GM18520 (cell line): ENCODE results near the gene SMAD7.

ENCODE experiments used
- ATAC-seq: cut with Tn5 transposase; IDR thresholded peaks from one replicate; pipeline ENCODE4 v1.9.1; 2021; ENCODE audit not compliant: unreplicated experiment

SMAD7 gene

DNA sequence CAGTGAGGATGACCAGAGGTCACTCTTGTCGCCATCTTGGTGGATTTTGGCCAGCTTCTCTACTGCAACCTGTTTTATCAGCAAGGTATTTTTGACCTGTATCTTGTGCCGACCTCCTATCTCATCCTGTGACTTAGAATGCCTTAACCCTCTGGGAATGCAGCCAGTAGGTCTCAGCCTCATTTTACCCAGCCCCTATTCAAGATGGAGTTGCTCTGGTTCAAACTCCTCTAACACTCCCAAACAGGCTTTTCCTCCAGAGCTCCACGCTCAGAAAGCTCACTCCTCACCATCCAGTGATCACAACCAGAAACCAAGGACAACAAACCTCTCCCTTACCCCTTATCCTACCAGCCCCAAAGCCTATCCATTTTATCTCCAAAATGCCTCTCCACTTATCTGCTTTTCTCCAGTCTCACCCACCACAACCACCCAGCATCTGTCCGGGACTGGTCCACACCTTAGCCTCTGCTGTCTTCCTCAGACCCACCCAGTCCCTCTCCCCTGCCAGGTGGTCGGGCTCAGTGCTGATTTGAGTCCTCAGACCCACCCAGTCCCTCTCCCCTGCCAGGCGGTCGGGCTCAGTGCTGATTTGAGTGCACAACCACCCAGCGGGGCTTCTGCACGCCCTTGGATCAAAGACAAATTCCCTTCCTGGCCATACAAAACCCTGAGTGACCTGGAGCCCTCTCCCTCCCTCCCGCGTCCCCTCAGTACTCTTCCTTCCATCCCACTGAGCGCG, 11.7 kb upstream of the SMAD7 start:
- no peak for ATAC-seq

DNA sequence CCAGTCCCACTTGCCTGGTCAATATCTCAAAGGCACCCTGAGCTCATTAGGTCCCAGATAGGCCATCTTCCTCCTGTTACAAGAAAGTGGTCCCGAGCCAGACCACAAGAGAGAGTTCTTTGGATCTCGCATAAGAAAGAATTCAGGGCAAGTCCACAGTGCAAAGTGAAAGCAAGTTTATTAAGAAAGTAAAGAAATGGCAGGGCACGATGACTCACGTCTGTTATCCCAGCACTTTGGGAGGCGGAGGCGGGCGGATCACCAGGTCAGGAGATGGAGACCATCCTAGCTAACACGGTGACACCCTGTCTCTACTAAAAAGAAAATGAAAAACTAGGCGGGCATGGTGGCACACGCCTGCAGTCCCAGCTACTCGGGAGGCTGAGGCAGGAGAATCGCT, 10.8 kb upstream of the SMAD7 start:
- no peak for ATAC-seq

- no peak for ATAC-seq
Measured at GRCh38 chr18:48959921-48960920, 9.5 kb upstream of the SMAD7 start.

DNA sequence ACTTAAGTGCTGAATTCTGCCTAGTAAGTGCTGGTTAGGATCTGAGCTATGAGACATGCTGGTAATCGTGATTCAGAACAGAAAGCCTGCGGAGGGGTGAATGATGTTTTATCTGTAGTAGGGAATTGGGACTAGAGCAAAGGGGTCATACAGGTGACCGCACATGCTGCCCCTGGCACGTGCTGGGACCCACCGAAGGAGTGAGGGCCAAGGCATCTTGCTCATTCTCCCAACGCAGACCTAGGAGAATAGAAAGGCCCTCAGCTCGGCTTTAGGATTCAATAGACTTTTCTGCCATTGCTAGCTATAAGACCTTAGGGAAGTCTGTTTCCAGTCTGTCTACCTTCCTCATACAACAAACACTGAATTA, 8.8 kb upstream of the SMAD7 start:
- no peak for ATAC-seq

DNA sequence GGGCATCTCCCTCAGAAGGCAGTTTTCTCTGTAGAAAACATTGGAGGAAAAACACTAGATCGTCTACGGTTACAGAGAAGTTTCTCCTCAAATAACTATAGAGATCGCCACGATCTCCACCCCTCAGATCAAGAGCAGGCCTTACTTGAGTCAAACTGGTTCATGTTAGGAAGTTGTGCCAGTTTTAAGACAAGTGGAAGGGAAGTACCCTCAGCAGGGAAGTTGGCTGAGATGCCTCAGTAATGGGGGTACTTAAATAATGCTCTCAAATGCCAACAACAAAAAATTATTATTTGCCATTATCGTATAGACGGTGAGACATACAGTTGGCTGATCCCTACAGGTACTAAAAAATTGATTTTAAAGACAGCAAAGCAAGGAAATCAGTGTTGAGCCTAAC, 8.2 kb upstream of the SMAD7 start:
- no peak for ATAC-seq

GRCh38 chr18:48957616-48958015, 6.9 kb upstream of the SMAD7 start:
- no peak for ATAC-seq

DNA sequence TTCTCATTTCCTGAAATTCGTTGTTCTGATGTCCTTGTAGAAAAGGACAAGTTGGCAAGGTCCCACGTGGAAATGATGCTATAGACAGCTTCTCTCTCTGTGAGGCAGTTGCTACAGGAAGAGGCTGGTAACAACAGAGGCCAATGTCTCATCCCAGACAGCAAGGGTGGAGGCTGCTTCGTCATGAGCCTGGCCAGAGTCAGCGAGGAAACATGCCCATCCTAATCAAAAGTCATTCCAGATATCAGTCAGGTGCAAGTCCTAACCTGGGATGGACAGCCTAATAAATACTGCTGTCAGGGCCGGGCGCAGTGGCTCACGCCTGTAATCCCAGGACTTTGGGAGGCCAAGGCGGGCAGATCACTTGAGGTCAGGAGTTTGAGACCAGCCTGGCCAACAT, 6.4 kb upstream of the SMAD7 start:
- no peak for ATAC-seq

DNA sequence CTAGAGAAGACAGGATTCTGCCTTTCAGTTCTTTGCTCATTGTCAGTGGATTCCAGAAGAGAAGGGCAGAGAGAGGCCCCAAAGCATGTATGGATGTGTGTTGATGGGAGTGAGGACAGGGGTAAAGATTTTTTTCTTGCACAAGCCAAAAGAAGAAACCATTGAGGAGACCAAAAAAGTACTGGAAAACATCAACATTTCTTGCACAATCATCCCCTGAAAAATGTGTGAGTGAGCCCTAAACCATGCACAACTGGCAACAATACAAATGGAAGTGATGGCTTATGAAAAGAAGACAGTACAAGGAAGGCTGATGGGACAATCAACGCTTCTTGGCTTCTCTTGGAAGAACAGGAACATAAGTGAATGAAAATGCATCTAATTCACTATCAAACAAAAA, 5.6 kb upstream of the SMAD7 start:
- no peak for ATAC-seq

GRCh38 chr18:48955830-48956261, 5.1 kb upstream of the SMAD7 start:
- no peak for ATAC-seq

DNA sequence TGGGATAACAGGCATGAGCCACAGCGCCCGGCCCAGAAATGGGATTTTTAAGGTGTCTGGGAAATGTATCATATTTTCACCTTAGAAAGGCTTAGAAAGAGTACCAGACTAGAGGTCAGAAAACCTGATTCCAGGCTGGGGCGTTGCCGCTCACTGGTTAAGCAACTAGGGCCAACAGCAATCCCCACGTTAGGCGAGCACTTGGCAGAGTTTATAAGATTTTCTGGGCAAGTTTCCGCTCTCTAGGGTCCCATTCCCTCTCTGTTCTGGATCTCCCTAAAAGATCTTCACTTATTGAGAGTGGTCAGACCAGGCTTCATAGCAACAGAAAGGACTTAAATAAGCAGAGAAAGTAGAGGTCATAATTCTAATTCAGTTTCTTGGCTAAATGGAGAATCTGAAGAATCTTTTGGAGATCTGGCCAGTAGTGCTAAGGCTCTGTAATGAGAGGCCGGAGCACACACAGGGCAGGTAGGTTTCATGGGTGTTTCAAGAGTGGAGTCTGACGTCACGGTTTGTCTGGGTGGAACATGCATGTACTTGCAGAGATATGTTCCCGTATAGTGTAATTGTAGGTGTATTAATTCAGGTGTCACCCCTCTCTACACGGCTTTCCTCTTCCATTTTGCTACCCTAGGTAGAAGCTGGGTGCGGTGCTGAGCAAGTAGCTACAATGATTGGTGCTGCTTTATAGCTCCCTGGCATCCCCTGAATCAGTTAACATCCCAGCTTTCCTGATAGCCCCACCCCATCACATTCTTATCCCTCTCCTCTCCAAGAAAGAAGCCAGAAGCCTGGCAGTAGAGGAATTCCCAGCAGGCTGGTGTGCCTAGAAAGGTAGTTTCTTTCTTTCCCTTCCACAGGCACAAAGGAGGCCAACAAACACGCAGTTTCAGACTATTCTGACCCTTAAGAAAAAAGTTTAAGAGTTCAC, 4.4 kb upstream of the SMAD7 start:
- ATAC-seq: no peak

DNA sequence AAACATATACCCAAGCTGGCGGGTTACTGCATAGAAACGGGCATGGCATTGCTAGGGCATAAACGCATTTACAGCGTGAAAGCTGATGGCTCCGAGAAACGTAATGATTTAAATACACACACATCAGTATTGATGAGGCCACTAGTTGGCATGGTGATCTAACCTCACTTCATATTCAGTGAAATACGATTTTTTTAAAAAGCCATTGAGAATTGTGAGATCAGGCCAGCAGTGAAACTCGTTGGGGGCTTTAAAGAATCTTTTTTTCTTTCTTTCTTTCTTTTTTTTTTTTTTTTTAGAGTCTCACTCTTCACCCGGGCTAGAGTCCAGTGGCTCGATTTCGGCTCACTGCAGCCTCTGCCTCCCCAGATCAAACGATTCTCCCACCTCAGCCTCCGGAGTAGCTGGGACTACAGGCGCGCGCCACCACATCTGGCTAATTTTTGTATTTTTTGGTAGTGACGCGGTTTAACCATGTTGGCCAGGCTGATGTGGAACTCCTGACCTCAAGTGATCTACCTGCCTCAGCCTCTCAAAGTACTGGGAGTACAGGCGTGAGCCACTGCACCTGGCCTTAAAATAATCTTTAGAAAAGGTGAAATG, 2.4 kb upstream of the SMAD7 start:
- no peak for ATAC-seq

- peak; percentile 17 for ATAC-seq
Measured at GRCh38 chr18:48952287-48953103, 1.7 kb upstream of the SMAD7 start.

GRCh38 chr18:48951448-48952286, 902 bp upstream of the SMAD7 start:
- ATAC-seq: peak; percentile 36

- no peak for ATAC-seq
Measured at GRCh38 chr18:48949606-48950535, 894 bp downstream of the SMAD7 start.

DNA sequence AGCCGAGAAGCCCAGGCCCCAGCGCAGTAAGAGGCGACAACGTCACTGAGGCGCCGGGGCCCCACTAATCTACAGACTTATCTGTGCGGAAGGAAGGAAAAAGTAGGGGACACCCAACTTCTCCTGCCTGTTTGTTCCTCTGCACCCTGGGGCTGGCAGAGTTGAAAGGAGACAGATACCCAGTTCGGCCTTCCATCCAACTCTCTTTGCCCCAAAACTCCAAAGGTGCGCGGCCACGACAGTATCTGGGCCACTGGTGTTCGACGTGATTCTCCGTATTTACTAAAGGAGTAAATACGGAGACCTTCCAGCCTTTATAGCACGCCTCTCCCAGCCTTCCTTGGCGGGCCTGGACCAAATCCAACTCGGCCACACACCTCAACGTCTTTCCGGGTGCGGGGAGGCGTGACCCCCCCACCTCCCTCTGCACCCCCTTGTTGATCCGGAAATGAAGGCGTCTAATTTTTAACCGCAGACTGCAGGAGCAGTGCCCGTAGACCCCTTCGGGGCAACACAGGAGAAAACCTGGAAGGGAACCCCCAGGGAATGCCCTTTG, 1.6 kb downstream of the SMAD7 start:
- no peak for ATAC-seq

DNA sequence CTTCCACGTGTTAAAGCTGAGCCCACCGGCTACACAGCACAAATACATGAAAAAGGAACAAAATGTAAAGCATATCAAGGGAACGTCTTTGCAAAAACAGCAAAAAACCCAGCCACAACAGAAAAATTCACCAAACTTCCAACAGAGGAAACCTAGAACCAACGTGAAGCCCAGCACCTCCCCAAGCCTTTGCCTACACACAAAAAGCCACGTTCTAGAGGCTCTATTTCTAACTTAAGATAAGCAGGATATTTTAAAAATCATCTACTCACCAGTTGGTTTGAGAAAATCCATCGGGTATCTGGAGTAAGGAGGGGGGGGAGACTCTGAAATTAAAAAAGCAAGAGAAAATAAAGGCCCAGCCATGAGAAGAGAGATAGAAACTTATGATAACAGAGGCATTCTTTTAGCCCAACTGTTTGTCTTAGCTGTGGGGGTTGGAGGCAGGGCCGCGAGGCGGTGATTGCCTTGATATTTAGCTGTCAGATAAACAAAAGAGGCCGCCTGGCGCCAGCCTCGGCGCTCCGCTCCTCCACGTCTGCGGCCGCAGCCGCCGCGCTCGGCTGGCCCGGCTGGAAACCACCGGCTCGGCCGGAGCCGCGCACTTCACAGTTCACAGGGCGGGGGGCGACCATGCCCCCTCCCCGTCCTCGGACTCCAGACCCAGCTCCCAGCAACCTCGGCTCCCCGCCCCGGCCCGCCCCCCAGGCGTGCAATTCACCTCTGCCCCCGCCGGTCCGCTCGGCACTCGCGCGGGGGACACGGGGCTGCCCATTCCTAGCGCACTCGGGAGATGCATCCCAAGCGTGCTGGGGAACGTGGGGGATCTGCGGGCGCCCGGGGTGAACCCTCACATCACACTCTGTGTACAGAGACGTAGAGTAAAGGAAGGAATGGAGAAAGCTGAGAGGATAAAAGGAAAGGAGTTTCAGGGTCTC, 2.4 kb downstream of the SMAD7 start:
- no peak for ATAC-seq
